ENCODE results near the gene CYB561A3. TPM values are rescaled to one million over a fixed set of nuclear protein-coding genes. Genes with fewer than 3 reads are reported as not detected.

The CYB561A3 gene
- total RNA-seq, 1 donor from 2014 or later: 26.4 TPM

GRCh38 chr11:61342207-61342803 is 19.4 kb downstream of the CYB561A3 start:
- Histone ChIP-seq H4K20me1 (ENCODE audit: insufficient read depth, low read length) (no peaks in the 10 kb centered on the region), H3K4me3 (ENCODE audit: insufficient read depth, low read depth, low read length) (no peak overlapping the region), H3K4me2 (ENCODE audit: low read length) (no peak overlapping the region), H2AFZ (ENCODE audit: low read depth, low read length) (no peak overlapping the region), H3K9me3 (ENCODE audit: insufficient read depth, low read depth, low read length) (no peaks in the 10 kb centered on the region), H3K4me1 (ENCODE audit: insufficient read depth, low read length) (no peaks in the 10 kb centered on the region), H3K27me3 (ENCODE audit: insufficient read depth, low read length) (no peaks in the 10 kb centered on the region), H3K79me2 (ENCODE audit: insufficient read depth, low read length) (no peaks in the 10 kb centered on the region), H3K27ac (ENCODE audit: low read depth, low read length) (no peak overlapping the region), H3K9ac (ENCODE audit: low read length) (no peak overlapping the region), H3K36me3 (ENCODE audit: insufficient read depth, low read length) (no peaks in the 10 kb centered on the region)
- Mint-ChIP-seq H3K9me3 (ENCODE audit: unreplicated experiment) (no peaks in the 10 kb centered on the region), H3K27ac (ENCODE audit: unreplicated experiment) (no peak overlapping the region), H3K4me1 (ENCODE audit: low read depth, unreplicated experiment) (no peaks in the 10 kb centered on the region), H3K4me3 (ENCODE audit: unreplicated experiment) (peak overlapping the region; percentile 12), H3K36me3 (ENCODE audit: low read depth, unreplicated experiment) (peaks cover 17% of the 10 kb centered on the region), H3K27me3 (ENCODE audit: low read depth, unreplicated experiment) (peaks cover 10% of the 10 kb centered on the region)
- FAIRE-seq (no peak), DNase-seq (ENCODE audit: low read depth) (no peak)
- TF ChIP-seq CTCF (IDR thresholded peaks at IDR 0.05; ENCODE audit: insufficient read depth, low read depth, low read length) (no peak), EZH2 (IDR thresholded peaks at IDR 0.05; ENCODE audit: insufficient read depth, low read length) (no peak)

- Histone ChIP-seq H3K79me2 (ENCODE audit: insufficient read depth, low read length) (no peaks in the 10 kb centered on the region), H3K4me3 (ENCODE audit: insufficient read depth, low read depth, low read length) (no peak overlapping the region), H3K4me2 (ENCODE audit: low read length) (no peak overlapping the region), H3K27me3 (ENCODE audit: insufficient read depth, low read length) (no peaks in the 10 kb centered on the region), H3K9me3 (ENCODE audit: insufficient read depth, low read depth, low read length) (no peaks in the 10 kb centered on the region), H3K36me3 (ENCODE audit: insufficient read depth, low read length) (no peaks in the 10 kb centered on the region), H3K9ac (ENCODE audit: low read length) (no peak overlapping the region), H4K20me1 (ENCODE audit: insufficient read depth, low read length) (no peaks in the 10 kb centered on the region), H3K27ac (ENCODE audit: low read depth, low read length) (no peak overlapping the region), H2AFZ (ENCODE audit: low read depth, low read length) (no peak overlapping the region), H3K4me1 (ENCODE audit: insufficient read depth, low read length) (no peaks in the 10 kb centered on the region)
- Mint-ChIP-seq H3K36me3 (ENCODE audit: low read depth, unreplicated experiment) (peaks cover 17% of the 10 kb centered on the region), H3K27me3 (ENCODE audit: low read depth, unreplicated experiment) (peaks cover 10% of the 10 kb centered on the region), H3K4me3 (ENCODE audit: unreplicated experiment) (peak overlapping the region; percentile 12), H3K27ac (ENCODE audit: unreplicated experiment) (no peak overlapping the region), H3K4me1 (ENCODE audit: low read depth, unreplicated experiment) (no peaks in the 10 kb centered on the region), H3K9me3 (ENCODE audit: unreplicated experiment) (no peaks in the 10 kb centered on the region)
- DNase-seq (ENCODE audit: low read depth) (no peak), FAIRE-seq (no peak)
- TF ChIP-seq CTCF (IDR thresholded peaks at IDR 0.05; ENCODE audit: insufficient read depth, low read depth, low read length) (no peak), EZH2 (IDR thresholded peaks at IDR 0.05; ENCODE audit: insufficient read depth, low read length) (no peak)
These were observed 20.0 kb downstream of the CYB561A3 start for GRCh38 chr11:61341706-61342105.

- no peaks in the 10 kb centered on the region for H3K9me3 ChIP-seq (ENCODE audit: insufficient read depth, low read depth, low read length)
- H3K79me2 ChIP-seq (ENCODE audit: insufficient read depth, low read length): no peaks in the 10 kb centered on the region
- no peak overlapping the region for H3K4me2 ChIP-seq (ENCODE audit: low read length)
- no peak for TF ChIP-seq EZH2 (IDR thresholded peaks at IDR 0.05; ENCODE audit: insufficient read depth, low read length)
- TF ChIP-seq CTCF (IDR thresholded peaks at IDR 0.05; ENCODE audit: insufficient read depth, low read depth, low read length): no peak
- Mint-ChIP-seq H3K27me3 (ENCODE audit: low read depth, unreplicated experiment) (peaks cover 10% of the 10 kb centered on the region), H3K36me3 (ENCODE audit: low read depth, unreplicated experiment) (peaks cover 17% of the 10 kb centered on the region), H3K4me1 (ENCODE audit: low read depth, unreplicated experiment) (no peaks in the 10 kb centered on the region), H3K4me3 (ENCODE audit: unreplicated experiment) (no peak overlapping the region), H3K27ac (ENCODE audit: unreplicated experiment) (no peak overlapping the region), H3K9me3 (ENCODE audit: unreplicated experiment) (no peaks in the 10 kb centered on the region)
- FAIRE-seq: no peak
- no peaks in the 10 kb centered on the region for H4K20me1 ChIP-seq (ENCODE audit: insufficient read depth, low read length)
- no peak for DNase-seq (ENCODE audit: low read depth)
- no peak overlapping the region for H2AFZ ChIP-seq (ENCODE audit: low read depth, low read length)
- H3K9ac ChIP-seq (ENCODE audit: low read length): no peak overlapping the region
- no peaks in the 10 kb centered on the region for H3K36me3 ChIP-seq (ENCODE audit: insufficient read depth, low read length)
- H3K27ac ChIP-seq (ENCODE audit: low read depth, low read length): no peak overlapping the region
- no peaks in the 10 kb centered on the region for H3K4me1 ChIP-seq (ENCODE audit: insufficient read depth, low read length)
- no peak overlapping the region for H3K4me3 ChIP-seq (ENCODE audit: insufficient read depth, low read depth, low read length)
- H3K27me3 ChIP-seq (ENCODE audit: insufficient read depth, low read length): no peaks in the 10 kb centered on the region
These were observed 20.7 kb downstream of the CYB561A3 start for GRCh38 chr11:61340979-61341378.

Measured in astrocyte (in vitro differentiated cells and primary cell).